SU-DHL-6 (cell line): Measurements from ENCODE around the gene CABLES2.

Experiments
- CTCF ChIP-seq: fragments of 200-600 bp; sonication (generic); IDR thresholded peaks from one replicate; pipeline ENCODE4 v1.5.1; 2017; ENCODE audit warnings: antibody characterized with exemption, mild to moderate bottlenecking, low read length, moderate library complexity; ENCODE audit not compliant: insufficient read depth, poor library complexity, severe bottlenecking
- EZH2phosphoT487 ChIP-seq: fragments of 200-600 bp; sonication (generic), shearing (Covaris generic); conservative IDR thresholded peaks from 2 replicates; pipeline ENCODE4 v1.6.1; 2018; ENCODE audit warnings: mild to moderate bottlenecking, antibody characterized with exemption, low read length, moderate library complexity, mixed read lengths

DNA sequence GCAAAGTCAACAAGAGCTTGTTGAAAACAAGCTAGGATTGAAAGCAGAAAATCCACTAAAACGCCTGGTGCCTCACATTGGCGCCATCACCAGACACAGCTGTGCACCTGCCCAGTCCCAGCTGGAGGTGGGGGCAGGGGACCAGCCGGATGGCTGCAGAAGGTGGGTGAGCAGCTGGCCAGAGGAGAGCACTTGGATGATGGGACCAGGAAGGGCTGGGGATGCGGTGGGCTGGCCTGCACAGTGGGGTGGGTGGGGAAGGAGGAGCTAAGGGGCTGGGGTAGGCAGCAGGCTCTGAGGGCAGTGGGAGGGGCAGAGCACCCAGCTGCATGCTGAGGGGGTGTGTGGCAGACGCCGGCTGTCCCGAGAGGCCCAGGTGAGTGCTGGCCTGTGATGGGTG lies 7.1 kb downstream of the CABLES2 start:
- no peak for TF ChIP-seq CTCF
- no peak for TF ChIP-seq EZH2phosphoT487
